HEK293 (cell line): ENCODE measurements around the gene PTPN12.

Source experiments
- CTCF ChIA-PET: fragments of 350-600 bp; formaldehyde crosslinking; extraction: SDS; loops from one replicate; lab custom pipeline; 2021; ENCODE audit warnings: antibody characterized with exemption; lab: Yijun Ruan, JAX
- POLR2A ChIA-PET: fragments of 300-600 bp; formaldehyde crosslinking; extraction: SDS; loops from one replicate; lab custom pipeline; 2020; ENCODE audit warnings: antibody characterized with exemption, inconsistent platforms; lab: Yijun Ruan, JAX
- H3K27ac ChIP-seq: fragments of 200-500 bp; sonication (Bioruptor generic); 2 replicates; pipeline ENCODE4 v1.5.1; 2014; ENCODE audit warnings: low read depth, low read length, control low read depth, inconsistent platforms; ENCODE audit errors: extremely low read depth
- H3K36me3 ChIP-seq, 2 experiments: fragments of 200-500 bp in 1 of 2; sonication (Bioruptor generic) in 1 of 2; 1 replicate in 1 of 2; 2 replicates in 1 of 2; pipeline ENCODE4 v1.5.1; 2014 to 2017; ENCODE audit warnings: inconsistent platforms in 2 of 2, low read length in 2 of 2; ENCODE audit not compliant: control insufficient read depth in 2 of 2, insufficient read depth in 1 of 2
- H3K4me1 ChIP-seq: fragments of 200-500 bp; sonication (Bioruptor generic); 2 replicates; pipeline ENCODE4 v1.5.1; 2014; ENCODE audit warnings: mild to moderate bottlenecking, low read length, inconsistent platforms; ENCODE audit not compliant: control insufficient read depth, insufficient read depth
- H3K4me3 ChIP-seq: 2 replicates; pipeline ENCODE4 v1.5.1; 2011; ENCODE audit warnings: low read depth, mild to moderate bottlenecking, control low read depth, low read length, moderate library complexity
- H3K9me3 ChIP-seq: fragments of 200-500 bp; sonication (Bioruptor generic); 2 replicates; pipeline ENCODE4 v1.5.1; 2014; ENCODE audit warnings: low read depth, low read length, inconsistent platforms; ENCODE audit not compliant: control insufficient read depth, insufficient read depth
- IKZF3 ChIP-seq: fragments of 450-650 bp; IDR thresholded peaks from 2 replicates; pipeline ENCODE4 v1.5.0; 2018; ENCODE audit warnings: missing biosample characterization, mild to moderate bottlenecking, missing genetic modification characterization, moderate library complexity
- MZF1 ChIP-seq: fragments of 450-650 bp; formaldehyde crosslinking; IDR thresholded peaks from 2 replicates; pipeline ENCODE4 v1.5.1; 2017; ENCODE audit warnings: missing biosample characterization, missing genetic modification characterization, borderline replicate concordance
- ZNF18 ChIP-seq: fragments of 450-650 bp; formaldehyde crosslinking; IDR thresholded peaks from 2 replicates; pipeline ENCODE4 v1.5.1; 2016; ENCODE audit warnings: missing biosample characterization, missing genetic modification characterization
- ZNF544 ChIP-seq: fragments of 450-650 bp; formaldehyde crosslinking; IDR thresholded peaks from 2 replicates; pipeline ENCODE4 v1.5.0; 2017; ENCODE audit warnings: missing biosample characterization, missing genetic modification characterization
- ZNF585B ChIP-seq: fragments of 450-650 bp; formaldehyde crosslinking; IDR thresholded peaks from 2 replicates; pipeline ENCODE4 v1.5.1; 2016; ENCODE audit warnings: missing biosample characterization, missing genetic modification characterization
- ZNF600 ChIP-seq: fragments of 450-650 bp; formaldehyde crosslinking; IDR thresholded peaks from 2 replicates; pipeline ENCODE4 v1.5.1; 2016; ENCODE audit warnings: missing biosample characterization, missing genetic modification characterization
- ZNF654 ChIP-seq: fragments of 450-650 bp; formaldehyde crosslinking; IDR thresholded peaks from 2 replicates; pipeline ENCODE4 v1.5.1; 2016; ENCODE audit warnings: low read depth, missing biosample characterization, missing genetic modification characterization
- ZNF660 ChIP-seq: fragments of 450-650 bp; IDR thresholded peaks from 2 replicates; pipeline ENCODE4 v1.5.1; 2018; ENCODE audit warnings: missing biosample characterization, mild to moderate bottlenecking, missing genetic modification characterization
- TF ChIP-seq, protein P1 (sequence below): fragments of 450-650 bp; formaldehyde crosslinking; IDR thresholded peaks from 2 replicates; pipeline ENCODE4 v1.5.1; 2016; ENCODE audit warnings: missing biosample characterization, missing genetic modification characterization
- TF ChIP-seq, protein P2 (sequence below): fragments of 450-650 bp; formaldehyde crosslinking; IDR thresholded peaks from 2 replicates; pipeline ENCODE4 v1.5.1; 2017; ENCODE audit warnings: missing biosample characterization, missing genetic modification characterization
- TF ChIP-seq, protein P3 (sequence below): fragments of 450-650 bp; formaldehyde crosslinking; optimal IDR thresholded peaks from 2 replicates; pipeline ENCODE3; 2016; ENCODE audit warnings: missing biosample characterization, mild to moderate bottlenecking, missing genetic modification characterization
- TF ChIP-seq, protein P4 (sequence below): fragments of 450-650 bp; IDR thresholded peaks from 2 replicates; pipeline ENCODE4 v1.5.1; 2018; ENCODE audit warnings: missing biosample characterization, mild to moderate bottlenecking, missing genetic modification characterization
- TF ChIP-seq, protein P5 (sequence below): fragments of 450-650 bp; formaldehyde crosslinking; IDR thresholded peaks from 2 replicates; pipeline ENCODE4 v1.5.1; 2016; ENCODE audit warnings: missing biosample characterization, missing genetic modification characterization

PTPN12 gene

DNA sequence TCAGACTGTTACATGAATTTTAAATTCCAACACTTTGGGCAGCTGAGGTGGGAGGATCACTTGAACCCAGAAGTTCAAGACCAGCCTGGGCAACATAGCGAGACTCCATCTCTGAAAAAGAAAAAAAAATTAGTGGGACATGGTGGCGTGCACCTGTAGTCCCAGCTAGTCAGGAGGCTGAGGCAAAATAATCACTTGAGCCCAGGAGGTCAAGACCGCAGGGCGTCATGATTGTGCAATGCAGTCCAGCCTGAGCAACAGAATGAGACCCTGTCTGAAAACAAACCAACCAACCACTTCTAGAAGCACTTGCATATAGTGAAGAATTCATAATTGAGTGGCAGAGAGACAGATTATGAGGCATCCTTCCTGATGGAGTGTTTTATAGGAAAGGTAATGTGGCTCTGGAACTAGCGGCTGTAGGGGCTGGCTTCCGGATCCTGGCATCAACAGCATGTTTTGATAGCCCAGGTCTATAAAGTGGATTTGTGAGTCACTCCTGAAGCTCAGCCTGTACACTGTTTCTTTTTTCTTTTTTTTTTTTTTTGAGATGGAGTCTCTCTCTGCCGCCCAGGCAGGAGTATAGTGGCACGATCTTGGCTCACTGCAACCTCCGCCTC is 118.9 kb downstream of the PTPN12 start:
- Histone ChIP-seq H3K4me3 (no peak overlapping the region), H3K4me1 (no peaks in the 10 kb centered on the region), H3K27ac (no peak overlapping the region), H3K36me3 (peaks cover 9 to 11% of the 10 kb centered on the region in 2 experiments; a peak in 2 of 3 replicates), H3K9me3 (no peaks in the 10 kb centered on the region)
- CTCF ChIA-PET: interaction anchor here (0.6 to 4.6 kb wide), 8 partner anchors 18 to 289 kb away, joined by 3 to 49 read pairs (median 3); partner anchors contain the start of genes PHTF2 and TMEM60
- TF ChIP-seq ZNF544 (tag by site-specific recombination): no peak
- TF ChIP-seq, protein P1, sequence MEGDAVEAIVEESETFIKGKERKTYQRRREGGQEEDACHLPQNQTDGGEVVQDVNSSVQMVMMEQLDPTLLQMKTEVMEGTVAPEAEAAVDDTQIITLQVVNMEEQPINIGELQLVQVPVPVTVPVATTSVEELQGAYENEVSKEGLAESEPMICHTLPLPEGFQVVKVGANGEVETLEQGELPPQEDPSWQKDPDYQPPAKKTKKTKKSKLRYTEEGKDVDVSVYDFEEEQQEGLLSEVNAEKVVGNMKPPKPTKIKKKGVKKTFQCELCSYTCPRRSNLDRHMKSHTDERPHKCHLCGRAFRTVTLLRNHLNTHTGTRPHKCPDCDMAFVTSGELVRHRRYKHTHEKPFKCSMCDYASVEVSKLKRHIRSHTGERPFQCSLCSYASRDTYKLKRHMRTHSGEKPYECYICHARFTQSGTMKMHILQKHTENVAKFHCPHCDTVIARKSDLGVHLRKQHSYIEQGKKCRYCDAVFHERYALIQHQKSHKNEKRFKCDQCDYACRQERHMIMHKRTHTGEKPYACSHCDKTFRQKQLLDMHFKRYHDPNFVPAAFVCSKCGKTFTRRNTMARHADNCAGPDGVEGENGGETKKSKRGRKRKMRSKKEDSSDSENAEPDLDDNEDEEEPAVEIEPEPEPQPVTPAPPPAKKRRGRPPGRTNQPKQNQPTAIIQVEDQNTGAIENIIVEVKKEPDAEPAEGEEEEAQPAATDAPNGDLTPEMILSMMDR (tag by site-specific recombination): no peak
- 0 out of 2 replicates have a peak, but pooled peaks have one; percentile 12 for TF ChIP-seq ZNF600 (tag by site-specific recombination)
- POLR2A ChIA-PET: interaction anchor here (0.7 kb wide), 1 partner anchor 118 kb away, joined by 4 read pairs; no protein-coding TSS in a partner anchor

DNA sequence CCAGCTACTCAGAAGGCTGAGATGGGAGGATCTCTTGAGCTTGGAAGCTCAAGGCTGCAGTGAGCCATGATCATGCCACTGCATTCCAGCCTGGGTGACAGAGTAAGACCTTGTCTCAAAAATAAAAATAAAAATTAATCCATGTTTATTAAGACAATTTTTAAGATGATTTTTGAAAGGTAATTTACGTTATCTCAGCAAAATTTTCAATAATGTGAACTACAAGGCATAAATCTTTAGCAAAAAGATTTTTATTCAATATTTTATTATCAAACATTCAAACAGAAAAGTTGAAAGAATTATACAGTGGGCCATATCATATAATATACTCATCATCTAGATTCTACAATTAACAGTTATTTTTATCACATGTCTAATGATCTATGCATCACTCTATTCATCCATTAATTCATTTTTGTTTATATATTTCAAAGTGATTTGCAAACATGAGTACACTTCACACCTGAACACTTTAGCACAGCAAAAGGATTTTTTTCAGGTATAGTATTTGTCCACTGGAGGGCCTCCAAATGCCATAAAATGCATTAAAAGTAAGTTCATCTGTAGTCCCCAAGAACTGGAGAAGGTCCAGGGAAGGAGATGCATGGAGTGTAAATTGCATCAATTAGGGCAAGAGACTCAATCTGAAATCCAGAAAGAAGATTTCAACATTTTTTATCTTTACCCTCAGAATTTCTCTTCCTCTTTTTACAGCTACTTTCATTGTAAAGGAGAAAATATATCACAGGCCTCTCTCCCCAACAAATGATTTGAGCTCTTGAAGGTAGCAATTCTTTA is 120.5 kb downstream of the PTPN12 start:
- CTCF ChIA-PET: interaction anchor here (0.6 to 4.6 kb wide), 24 partner anchors 10 to 1335 kb away, joined by 3 to 49 read pairs (median 4); no protein-coding TSS in a partner anchor
- POLR2A ChIA-PET: no interaction called here
- Histone ChIP-seq H3K36me3 (peaks cover 9 to 11% of the 10 kb centered on the region in 2 experiments; a peak in 2 of 3 replicates), H3K4me3 (no peak overlapping the region)
- peak; percentile 55; the same call in 1 of the 2 replicates for TF ChIP-seq ZNF660 (tag by site-specific recombination)
- TF ChIP-seq, protein P2, sequence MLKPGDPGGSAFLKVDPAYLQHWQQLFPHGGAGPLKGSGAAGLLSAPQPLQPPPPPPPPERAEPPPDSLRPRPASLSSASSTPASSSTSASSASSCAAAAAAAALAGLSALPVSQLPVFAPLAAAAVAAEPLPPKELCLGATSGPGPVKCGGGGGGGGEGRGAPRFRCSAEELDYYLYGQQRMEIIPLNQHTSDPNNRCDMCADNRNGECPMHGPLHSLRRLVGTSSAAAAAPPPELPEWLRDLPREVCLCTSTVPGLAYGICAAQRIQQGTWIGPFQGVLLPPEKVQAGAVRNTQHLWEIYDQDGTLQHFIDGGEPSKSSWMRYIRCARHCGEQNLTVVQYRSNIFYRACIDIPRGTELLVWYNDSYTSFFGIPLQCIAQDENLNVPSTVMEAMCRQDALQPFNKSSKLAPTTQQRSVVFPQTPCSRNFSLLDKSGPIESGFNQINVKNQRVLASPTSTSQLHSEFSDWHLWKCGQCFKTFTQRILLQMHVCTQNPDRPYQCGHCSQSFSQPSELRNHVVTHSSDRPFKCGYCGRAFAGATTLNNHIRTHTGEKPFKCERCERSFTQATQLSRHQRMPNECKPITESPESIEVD (tag by site-specific recombination): 0 out of 2 replicates have a peak, but pooled peaks have one; percentile 6
- peak; percentile 65; the same call in 1 of the 2 replicates for TF ChIP-seq ZNF18 (tag by site-specific recombination)
- TF ChIP-seq ZNF654 (tag by site-specific recombination): peak; percentile 81
- TF ChIP-seq IKZF3: 0 out of 2 replicates have a peak, but pooled peaks have one; percentile 18
- peak; percentile 88; the same call in 1 of the 2 replicates for TF ChIP-seq MZF1 (tag by site-specific recombination)
- TF ChIP-seq, protein P3, sequence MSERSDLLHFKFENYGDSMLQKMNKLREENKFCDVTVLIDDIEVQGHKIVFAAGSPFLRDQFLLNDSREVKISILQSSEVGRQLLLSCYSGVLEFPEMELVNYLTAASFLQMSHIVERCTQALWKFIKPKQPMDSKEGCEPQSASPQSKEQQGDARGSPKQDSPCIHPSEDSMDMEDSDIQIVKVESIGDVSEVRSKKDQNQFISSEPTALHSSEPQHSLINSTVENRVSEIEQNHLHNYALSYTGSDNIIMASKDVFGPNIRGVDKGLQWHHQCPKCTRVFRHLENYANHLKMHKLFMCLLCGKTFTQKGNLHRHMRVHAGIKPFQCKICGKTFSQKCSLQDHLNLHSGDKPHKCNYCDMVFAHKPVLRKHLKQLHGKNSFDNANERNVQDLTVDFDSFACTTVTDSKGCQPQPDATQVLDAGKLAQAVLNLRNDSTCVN (tag by site-specific recombination): no peak
- TF ChIP-seq, protein P4, sequence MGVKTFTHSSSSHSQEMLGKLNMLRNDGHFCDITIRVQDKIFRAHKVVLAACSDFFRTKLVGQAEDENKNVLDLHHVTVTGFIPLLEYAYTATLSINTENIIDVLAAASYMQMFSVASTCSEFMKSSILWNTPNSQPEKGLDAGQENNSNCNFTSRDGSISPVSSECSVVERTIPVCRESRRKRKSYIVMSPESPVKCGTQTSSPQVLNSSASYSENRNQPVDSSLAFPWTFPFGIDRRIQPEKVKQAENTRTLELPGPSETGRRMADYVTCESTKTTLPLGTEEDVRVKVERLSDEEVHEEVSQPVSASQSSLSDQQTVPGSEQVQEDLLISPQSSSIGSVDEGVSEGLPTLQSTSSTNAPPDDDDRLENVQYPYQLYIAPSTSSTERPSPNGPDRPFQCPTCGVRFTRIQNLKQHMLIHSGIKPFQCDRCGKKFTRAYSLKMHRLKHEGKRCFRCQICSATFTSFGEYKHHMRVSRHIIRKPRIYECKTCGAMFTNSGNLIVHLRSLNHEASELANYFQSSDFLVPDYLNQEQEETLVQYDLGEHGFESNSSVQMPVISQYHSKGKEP: 0 out of 2 replicates have a peak, but pooled peaks have one; percentile 46
- TF ChIP-seq, protein P5, sequence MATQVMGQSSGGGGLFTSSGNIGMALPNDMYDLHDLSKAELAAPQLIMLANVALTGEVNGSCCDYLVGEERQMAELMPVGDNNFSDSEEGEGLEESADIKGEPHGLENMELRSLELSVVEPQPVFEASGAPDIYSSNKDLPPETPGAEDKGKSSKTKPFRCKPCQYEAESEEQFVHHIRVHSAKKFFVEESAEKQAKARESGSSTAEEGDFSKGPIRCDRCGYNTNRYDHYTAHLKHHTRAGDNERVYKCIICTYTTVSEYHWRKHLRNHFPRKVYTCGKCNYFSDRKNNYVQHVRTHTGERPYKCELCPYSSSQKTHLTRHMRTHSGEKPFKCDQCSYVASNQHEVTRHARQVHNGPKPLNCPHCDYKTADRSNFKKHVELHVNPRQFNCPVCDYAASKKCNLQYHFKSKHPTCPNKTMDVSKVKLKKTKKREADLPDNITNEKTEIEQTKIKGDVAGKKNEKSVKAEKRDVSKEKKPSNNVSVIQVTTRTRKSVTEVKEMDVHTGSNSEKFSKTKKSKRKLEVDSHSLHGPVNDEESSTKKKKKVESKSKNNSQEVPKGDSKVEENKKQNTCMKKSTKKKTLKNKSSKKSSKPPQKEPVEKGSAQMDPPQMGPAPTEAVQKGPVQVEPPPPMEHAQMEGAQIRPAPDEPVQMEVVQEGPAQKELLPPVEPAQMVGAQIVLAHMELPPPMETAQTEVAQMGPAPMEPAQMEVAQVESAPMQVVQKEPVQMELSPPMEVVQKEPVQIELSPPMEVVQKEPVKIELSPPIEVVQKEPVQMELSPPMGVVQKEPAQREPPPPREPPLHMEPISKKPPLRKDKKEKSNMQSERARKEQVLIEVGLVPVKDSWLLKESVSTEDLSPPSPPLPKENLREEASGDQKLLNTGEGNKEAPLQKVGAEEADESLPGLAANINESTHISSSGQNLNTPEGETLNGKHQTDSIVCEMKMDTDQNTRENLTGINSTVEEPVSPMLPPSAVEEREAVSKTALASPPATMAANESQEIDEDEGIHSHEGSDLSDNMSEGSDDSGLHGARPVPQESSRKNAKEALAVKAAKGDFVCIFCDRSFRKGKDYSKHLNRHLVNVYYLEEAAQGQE (tag by site-specific recombination): no peak
- no peak for TF ChIP-seq ZNF585B (tag by site-specific recombination)
- TF ChIP-seq, all 188 proteins: peak for 7
- Histone ChIP-seq H3K4me1 (no peaks in the 10 kb centered on the region), H3K9me3 (no peaks in the 10 kb centered on the region), H3K27ac (no peak overlapping the region)
